ENCODE data around the gene SLC9C1. TPM values are rescaled to one million over a fixed set of nuclear protein-coding genes. Genes with fewer than 3 reads are reported as not detected.

SLC9C1 gene
- total RNA-seq, 1 experiment from 2014 or later = 0.50 TPM

GRCh38 chr3:112093180-112093522 is 200.9 kb downstream of the SLC9C1 start:
- Histone ChIP-seq H3K4ac (ENCODE audit: low read depth, low read length) (no peak overlapping the region), H3K27ac (ENCODE audit: insufficient read length, low read depth, low read length) (peak overlapping the region; percentile 80), H4K91ac (ENCODE audit: insufficient read length, low read depth, low read length) (no peak overlapping the region), H2BK12ac (ENCODE audit: insufficient read length, low read depth, low read length) (no peak overlapping the region), H3K23ac (ENCODE audit: insufficient read length, low read depth, low read length) (no peak overlapping the region), H4K8ac (replicated peaks; ENCODE audit: insufficient read length, low read depth, low read length) (no peak overlapping the region), H3T11ph (ENCODE audit: low read length) (no peak overlapping the region), H4K20me1 (ENCODE audit: control insufficient read depth, insufficient read depth, insufficient read length) (no peaks in the 10 kb centered on the region), H3K79me2 (ENCODE audit: insufficient read depth, low read length) (peaks cover 2% of the 10 kb centered on the region; the same call in 1 of the 2 replicates), H2BK15ac (ENCODE audit: low read depth, low read length) (no peak overlapping the region), H3K9me3 (ENCODE audit: control insufficient read depth, low read depth, low read length) (no peaks in the 10 kb centered on the region), H3K14ac (ENCODE audit: insufficient read depth, low read length) (no peak overlapping the region), H3K4me2 (ENCODE audit: insufficient read depth, insufficient read length, low read length) (no peak overlapping the region), H4K5ac (ENCODE audit: insufficient read length, low read depth, low read length) (no peak overlapping the region), H3K27me3 (ENCODE audit: insufficient read depth, low read length) (no peaks in the 10 kb centered on the region), H3K79me1 (ENCODE audit: insufficient read depth, low read depth, low read length, poor library complexity, severe bottlenecking) (no peaks in the 10 kb centered on the region), H2BK20ac (ENCODE audit: low read depth, low read length, poor library complexity, severe bottlenecking) (no peak overlapping the region), H3K4me1 (ENCODE audit: insufficient read depth, low read length) (peaks cover 9% of the 10 kb centered on the region), H2AFZ (ENCODE audit: low read length) (no peak overlapping the region), H3K56ac (ENCODE audit: insufficient read length, low read depth, low read length) (no peak overlapping the region), H3K23me2 (ENCODE audit: insufficient read length, low read depth, low read length, poor library complexity, severe bottlenecking) (no peaks in the 10 kb centered on the region), H2BK5ac (ENCODE audit: insufficient read length, low read length) (no peak overlapping the region), H2AK5ac (ENCODE audit: insufficient read length, low read length) (no peak overlapping the region), H2BK120ac (ENCODE audit: low read depth, low read length, poor library complexity, severe bottlenecking) (no peak overlapping the region), H3K18ac (ENCODE audit: insufficient read length, low read depth, low read length) (no peak overlapping the region), H3K9ac (ENCODE audit: extremely low read depth, insufficient read length, low read length) (no peak overlapping the region)
- Mint-ChIP-seq H3K4me1 (peaks cover 17 to 34% of the 10 kb centered on the region in 2 experiments), H3K4me3 (no peak overlapping the region), H3K36me3 (ENCODE audit: insufficient read depth in 1 of 3, low read depth in 3 of 3) (peaks cover 3 to 10% (median 7%) of the 10 kb centered on the region in 3 experiments; a peak in 4 of 7 replicates), H3K27me3 (ENCODE audit: low read depth) (peaks cover 1% of the 10 kb centered on the region; the same call in 1 of the 2 replicates), H3K27ac (peak overlapping the region; percentile 70 to 83 (median 73); a peak in 5 of 7 replicates), H3K9me3 (no peaks in the 10 kb centered on the region)
- TF ChIP-seq CTCF (conservative IDR thresholded peaks at IDR 0.05) = no peak
- no peak for DNase-seq
